Measurements from ENCODE around the gene ROMO1. TPM values are rescaled to one million over a fixed set of nuclear protein-coding genes. Genes with fewer than 3 reads are reported as not detected.
"Not testable (repeated sequence)": the region's sequence is repeated elsewhere in the genome, so short reads cannot be mapped to it uniquely, and the experiment has no call there.

The ROMO1 gene
- total RNA-seq, 1 donor: 146 TPM

DNA sequence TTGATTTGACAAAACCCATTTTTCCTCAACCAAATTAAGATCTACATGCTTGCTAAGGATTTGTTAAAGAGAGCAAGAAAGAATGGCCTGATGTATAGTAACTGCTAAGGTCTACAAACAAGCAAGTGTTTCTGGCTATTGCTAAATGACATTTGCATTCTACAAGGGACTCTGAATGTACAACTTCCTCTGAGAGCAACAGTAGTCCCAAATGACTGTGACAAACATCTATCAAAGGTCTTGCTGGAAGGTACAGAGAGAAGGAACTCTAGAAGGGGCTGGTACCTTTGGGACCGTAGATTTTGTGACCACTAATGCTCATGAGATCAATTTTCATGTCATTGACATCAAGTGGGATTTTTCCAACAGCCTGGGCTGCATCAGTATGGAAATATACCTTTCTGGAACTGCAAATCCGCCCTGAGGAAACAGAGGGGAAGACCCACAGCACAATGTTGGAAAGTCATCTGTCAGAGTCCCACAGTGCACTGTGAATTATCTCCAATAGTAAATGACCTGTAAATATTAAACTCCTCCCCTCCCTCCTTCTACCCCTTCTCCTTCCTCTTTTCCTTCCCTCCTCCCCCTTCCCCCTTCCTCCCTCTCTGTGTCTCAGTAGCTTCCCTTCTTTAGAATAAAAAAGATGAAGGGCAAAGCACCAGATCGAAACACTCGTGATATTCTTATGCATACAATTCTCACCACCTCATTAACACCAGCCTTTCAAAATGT, 18.6 kb upstream of the ROMO1 start:
- peak in 2 of 3 donors; percentile 43 to 66 for DNase-seq (ENCODE audit: low read depth in 2 of 3, low spot score in 2 of 3)

DNA sequence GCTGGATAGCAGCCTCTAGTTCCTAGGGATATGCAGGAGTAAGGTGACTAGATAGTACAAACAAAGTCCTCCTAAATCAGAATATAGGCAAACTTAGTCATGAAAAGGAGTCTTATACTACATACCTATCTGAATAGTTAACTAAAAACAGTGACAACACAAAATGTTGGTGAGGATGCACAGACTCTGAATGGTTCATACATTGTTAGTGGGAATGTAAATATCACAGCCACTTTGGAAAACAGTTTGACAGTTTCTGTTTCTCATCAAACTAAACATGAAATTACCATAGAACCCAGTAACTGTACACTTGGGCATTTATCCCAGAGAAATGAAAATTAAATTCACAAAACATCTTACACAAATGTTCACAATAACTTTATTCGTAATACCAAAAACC, 17.2 kb upstream of the ROMO1 start:
- no peak for DNase-seq (ENCODE audit: low read depth in 2 of 3, low spot score in 2 of 3)

DNA sequence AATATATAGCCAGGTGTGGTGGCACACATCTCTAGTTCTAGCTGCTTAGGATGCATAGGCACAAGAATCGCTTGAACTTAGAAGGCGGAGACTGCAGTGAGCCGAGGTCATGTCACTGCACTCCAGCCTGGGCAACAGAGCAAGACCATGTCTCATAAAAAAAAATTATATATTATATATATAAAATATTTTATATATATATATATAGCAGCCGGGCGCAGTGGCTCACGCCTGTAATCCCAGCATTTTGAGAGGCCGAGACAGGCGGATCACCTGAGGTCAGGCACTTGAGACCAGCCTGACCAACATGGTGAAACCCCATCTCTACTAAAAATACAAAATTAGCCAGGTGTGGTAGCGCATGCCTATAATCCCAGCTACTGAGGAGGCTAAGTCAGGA, 13.8 kb upstream of the ROMO1 start:
- not testable (repeated sequence) for DNase-seq (ENCODE audit: low read depth in 2 of 3, low spot score in 2 of 3)

DNA sequence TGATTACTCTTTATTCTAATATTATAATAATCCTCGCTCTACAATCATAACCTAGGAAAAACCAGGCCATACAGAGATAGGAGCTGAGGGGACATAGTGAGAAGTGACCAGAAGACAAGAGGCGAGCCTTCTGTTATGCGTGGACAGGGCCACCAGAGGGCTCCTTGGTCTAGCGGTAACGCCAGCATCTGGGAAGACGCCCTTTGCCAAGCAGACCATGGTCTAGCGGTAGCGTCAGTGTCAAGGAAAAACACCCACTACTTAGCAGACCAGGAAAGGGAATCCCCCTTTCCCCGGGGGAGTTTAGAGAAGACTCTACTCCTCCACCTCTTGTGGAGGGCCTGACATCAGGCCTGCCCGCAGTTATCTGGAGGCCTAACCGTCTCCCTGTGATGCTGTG, 12.3 kb upstream of the ROMO1 start:
- DNase-seq (ENCODE audit: low read depth in 2 of 3, low spot score in 2 of 3): not testable (repeated sequence)

DNA sequence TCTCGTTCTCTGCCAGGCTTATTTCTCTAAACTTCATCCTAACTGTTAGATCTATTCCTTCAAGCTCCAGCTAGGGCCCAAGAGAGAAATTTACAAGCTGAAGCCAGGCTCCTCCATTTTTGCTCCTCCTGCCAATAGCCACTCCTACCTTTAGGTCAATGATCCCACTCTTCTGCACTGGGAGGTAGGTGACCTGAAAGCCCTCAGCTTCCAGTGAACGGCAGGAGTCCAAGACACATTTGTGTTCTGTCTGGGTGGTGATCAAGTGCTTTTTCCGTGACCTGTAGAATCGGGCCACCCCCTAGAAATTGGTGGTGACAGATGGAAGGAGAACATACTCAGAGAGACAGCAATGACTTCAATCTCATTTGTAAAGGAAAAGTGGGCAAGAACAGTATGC, 8.9 kb upstream of the ROMO1 start:
- no peak for DNase-seq (ENCODE audit: low read depth in 2 of 3, low spot score in 2 of 3)

DNA sequence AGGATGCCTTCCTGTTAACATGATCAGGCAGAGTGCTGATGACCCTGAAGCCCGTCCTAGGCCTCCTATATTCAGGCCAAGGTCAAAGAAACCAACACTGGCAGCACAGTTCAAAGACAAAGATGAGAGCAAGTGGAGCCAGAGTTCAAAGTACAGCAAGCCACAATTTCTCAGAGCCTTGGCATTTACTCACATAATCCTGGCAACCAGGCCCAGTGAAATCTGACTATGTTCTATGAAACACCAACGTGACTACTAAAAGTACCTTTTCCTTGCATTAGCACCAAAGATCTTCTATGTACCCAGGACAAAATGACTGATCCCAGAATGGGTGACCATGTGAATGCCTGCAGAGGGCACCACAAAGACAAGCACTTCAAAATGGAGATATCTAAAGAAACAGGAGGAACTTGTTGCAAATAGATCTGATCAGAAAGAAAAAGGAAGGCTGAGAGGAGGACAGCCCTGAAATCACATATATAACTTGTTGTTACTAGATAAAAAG, 3.9 kb upstream of the ROMO1 start:
- DNase-seq (ENCODE audit: low read depth in 2 of 3, low spot score in 2 of 3): no peak

DNA sequence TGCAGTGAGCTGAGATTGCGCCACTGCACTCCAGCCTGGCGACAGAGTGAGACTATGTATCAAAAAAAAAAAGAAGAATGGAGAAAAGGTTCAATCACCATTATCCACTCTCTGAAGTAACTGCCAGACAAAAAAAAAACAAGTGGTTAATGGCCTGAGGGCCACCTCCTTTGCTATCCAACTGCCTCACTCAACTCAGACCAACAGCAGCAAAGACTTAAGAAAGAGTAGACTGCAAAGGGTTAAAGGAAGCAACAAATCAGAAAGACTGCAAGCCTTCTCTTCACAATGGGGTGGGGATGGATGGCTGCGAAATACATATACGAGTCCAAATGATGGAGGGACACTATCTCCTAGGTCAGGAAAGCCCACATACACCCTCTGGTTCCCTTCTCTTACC, 3.2 kb upstream of the ROMO1 start:
- DNase-seq (ENCODE audit: low read depth in 2 of 3, low spot score in 2 of 3): no peak

DNA sequence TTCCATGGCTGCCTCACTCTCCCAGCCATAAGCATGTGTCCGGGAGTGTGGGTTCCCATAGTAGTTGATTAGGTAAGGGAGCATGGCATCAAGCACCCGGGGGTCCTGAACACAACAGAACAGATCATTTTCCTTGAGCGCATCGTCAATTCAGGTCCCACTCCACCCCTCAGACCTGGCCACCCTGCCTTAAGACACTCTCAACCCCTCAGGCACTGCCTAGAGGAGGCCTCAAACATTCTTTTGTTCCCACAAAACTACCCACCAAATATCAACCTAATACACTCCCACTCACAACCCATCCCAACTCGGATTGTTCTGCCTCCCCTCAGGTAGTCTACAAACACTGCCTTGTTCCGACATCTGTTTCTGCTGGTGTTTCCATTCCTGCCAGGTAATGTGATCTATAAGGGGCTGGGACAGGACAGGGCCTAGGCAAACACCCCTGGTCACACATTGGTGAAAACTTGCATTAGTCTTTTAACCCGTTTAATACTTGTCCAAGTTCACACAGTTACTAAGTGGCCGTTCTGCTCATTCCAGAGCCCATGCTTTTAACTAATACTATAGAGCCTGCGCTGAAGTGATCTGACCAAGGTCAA, 1.4 kb upstream of the ROMO1 start:
- DNase-seq (ENCODE audit: low read depth in 2 of 3, low spot score in 2 of 3): no peak

DNA sequence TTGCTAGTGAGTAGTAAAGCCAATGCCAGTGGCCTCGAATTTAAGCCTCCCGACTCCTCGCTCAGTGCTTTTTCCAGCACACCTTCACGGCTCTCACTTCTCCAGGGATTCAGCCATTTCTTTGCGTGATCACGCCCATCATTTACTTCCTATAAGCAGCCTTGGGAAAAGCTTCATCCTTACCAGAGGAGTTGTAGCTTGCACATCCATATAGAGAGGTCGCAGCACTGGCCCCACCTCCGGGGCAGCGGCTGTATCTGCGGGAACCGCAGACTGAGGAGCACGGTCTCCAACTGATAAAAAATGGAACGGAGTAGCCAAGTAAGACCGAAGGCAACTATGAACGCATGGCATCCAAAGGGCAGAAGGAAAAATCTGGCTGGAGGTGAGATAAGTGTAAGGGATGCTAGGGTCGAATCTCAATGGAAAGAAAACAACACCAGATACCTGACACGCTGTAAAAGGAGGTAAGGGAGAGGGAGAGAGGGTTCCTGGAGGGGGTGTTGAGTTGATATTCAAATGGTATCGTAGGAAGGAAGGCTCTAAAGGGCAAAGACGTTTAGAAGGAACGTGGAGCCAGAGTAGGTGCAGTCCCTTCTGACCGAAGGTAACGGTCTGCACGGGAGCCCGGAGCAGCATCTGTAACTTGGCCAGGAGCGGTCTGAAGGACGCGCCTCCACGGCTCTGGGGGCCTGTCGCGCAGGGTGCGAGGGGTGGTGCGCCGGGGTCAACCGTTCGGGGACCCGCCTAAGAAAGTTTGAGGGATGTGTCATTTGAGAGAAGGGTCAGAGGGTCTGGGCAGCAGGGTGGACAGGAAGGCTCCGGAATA, 693 bp upstream of the ROMO1 start:
- DNase-seq (ENCODE audit: low read depth in 2 of 3, low spot score in 2 of 3): peak in 2 of 3 donors; percentile 21 to 26

DNA sequence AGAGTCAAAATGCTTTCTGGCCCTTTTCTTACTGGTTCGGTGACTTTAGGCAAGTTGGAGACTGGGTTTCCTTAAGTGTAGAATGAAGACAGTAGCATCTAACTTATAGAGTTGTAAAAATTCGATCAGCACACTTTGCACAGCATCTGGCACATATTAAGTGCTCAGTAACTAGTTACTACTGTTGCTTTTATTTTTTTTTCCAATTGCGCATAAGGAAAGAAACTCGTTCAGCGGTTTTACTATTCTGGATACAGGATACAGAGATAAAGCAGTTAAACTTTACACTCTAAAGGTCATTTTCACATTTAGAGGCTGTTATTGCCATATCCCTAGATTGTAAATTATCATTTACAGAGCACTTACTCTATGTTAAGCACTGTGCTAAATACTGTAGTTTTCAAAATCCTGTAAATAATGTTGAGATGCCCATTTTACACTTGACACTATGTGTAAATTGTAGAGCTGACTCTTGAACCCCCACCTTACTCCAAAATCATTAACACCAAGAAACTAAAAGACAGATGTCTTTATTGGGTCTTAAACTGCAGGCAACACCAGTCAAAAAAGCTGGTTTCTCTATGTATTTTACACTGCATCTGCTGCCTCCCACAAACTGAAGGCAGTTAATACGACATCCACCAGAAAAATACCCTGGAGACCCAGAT, 886 bp downstream of the ROMO1 start:
- no peak for DNase-seq (ENCODE audit: low read depth in 2 of 3, low spot score in 2 of 3)

DNA sequence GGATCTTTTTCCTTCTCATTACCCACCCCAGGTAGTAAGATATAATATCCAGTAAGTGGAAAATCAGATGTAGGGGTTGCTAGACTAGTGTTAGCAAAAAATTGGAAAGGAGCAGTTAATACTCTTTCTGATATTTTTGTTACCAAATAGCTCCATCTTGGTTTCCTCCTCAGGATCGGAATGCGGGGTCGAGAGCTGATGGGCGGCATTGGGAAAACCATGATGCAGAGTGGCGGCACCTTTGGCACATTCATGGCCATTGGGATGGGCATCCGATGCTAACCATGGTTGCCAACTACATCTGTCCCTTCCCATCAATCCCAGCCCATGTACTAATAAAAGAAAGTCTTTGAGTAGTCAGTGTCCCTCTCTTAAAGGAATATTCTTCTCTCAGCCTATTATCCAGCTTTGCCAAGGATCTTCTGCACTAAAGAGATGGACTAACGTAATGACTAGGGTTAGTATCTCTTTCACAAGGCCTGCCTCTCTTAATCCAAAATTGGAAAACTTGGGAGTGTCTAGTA, 1.5 kb downstream of the ROMO1 start:
- DNase-seq (ENCODE audit: low read depth in 2 of 3, low spot score in 2 of 3): no peak

DNA sequence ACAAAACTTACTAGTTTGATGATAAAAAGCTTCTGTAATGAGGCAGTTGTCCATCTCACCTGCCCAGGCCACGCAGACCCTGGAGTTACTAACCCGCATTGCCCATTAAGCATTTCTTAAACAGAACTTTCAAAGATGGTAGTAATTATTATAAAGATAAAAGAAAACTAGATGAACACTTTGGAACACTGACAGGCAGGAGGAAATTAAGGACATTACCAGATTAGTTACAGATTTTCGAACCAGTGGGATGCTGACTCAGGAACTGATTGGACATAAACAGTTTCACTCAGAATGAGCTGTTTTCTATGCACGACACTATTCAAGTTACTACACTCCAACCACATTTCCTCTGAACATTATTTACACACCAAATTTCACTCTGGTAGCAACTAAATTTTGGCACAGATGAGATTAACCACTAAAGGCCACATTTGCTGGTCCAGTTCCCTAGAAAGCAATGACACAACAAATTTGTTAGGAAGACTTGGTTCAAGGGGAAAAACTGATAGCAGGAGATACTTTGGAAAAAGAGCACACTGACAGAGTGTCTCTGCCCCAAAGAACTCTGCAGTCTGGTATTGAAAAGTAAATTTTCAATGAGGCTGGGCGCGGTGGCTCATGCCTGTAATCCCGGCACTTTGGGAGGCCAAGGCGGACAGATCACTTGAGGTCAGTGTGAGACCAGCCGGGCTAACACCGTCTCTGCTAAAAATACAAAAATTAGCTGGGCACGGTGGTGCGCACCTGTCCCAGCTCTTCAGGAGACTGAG, 3.0 kb downstream of the ROMO1 start:
- no peak for DNase-seq (ENCODE audit: low read depth in 2 of 3, low spot score in 2 of 3)

DNA sequence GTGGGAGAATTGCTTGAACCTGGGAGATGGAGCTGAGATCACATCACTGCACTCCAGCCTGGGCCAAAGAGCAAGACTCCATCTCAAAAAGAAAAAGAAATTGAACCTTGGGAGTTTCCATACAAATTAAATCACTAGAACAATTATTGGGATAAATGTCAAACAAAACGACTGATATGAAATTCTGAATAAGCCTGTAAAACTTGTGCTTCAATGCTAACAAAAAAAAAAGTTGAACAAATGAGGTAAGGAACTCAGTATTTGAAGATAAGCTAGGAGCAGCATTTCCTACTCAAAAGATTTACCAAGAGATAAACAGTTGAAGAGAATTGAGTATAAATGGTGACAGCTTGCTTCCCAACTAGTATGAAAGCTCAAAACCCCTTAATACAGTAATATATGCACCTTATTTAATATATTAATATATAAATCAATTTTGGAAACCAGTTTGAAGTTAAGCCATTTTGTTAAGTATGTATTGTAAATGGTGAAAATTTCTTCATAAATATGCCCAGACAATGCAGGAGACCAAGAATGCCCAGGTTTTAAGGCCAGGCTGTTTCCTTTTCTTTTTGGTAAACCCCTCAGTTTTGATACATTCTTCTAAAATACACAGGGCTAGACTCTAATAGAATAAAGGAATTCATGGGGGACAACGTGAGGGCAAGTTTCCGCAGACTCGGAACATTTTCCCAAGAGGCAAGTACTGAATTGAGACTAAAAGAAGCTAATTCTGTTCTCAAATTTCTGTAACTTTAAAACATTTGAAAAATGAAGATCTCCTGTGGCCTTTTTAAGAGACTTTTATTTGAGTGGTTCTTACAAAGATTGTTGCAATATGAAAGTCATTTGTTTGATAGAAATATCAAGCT, 3.9 kb downstream of the ROMO1 start:
- no peak for DNase-seq (ENCODE audit: low read depth in 2 of 3, low spot score in 2 of 3)

DNA sequence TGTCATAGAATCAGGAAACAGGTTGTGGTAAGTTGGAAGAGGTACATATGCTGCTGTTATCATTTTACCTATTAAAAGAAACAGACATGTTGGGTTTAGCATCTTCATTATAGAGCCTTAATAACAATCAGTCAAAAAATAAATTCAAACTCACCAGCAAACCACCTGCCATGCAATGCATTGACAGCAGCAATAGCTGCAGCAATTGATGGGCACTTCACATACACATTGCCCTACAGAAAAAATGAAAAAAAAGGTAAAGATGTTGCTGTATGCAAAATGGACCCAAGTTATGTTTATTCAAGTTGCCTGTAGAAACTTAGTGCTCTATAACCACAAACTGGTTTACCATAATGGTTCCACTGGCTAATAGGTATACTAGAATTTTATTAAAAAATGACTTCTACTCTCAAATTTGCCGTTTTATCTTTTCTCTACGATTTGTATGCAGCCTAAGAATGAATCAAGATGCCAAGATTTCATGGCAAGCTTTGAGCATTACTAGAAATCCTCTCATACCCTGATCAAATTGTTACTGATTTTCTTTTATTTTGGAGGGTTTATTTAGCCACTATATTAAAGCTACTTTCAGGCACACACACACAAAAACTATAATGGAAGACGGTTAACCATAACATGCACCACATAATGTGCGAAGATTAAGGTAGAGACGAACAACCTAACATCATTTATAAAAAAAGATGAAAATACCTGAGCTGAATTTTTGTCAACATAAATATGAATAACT, 5.5 kb downstream of the ROMO1 start:
- no peak for DNase-seq (ENCODE audit: low read depth in 2 of 3, low spot score in 2 of 3)

DNA sequence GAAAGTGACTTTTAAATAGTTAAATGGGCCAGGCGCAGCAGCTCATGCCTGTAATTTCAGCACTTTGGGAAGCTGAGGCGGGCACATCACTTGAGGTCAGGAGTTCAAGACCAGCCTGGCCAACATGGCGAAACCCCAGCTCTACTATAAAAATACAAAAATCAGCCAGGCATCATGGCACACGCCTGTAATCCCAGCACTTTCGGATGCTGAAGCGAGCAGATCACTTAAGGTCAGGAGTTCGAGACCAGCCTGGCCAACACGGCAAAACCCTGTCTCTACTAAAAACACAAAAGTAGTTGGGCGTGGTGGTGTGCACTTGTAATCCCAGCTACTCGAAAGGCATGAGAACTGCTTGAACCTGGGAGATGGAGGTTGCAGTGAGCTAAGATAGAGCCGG, 6.7 kb downstream of the ROMO1 start:
- not testable (repeated sequence) for DNase-seq (ENCODE audit: low read depth in 2 of 3, low spot score in 2 of 3)

DNA sequence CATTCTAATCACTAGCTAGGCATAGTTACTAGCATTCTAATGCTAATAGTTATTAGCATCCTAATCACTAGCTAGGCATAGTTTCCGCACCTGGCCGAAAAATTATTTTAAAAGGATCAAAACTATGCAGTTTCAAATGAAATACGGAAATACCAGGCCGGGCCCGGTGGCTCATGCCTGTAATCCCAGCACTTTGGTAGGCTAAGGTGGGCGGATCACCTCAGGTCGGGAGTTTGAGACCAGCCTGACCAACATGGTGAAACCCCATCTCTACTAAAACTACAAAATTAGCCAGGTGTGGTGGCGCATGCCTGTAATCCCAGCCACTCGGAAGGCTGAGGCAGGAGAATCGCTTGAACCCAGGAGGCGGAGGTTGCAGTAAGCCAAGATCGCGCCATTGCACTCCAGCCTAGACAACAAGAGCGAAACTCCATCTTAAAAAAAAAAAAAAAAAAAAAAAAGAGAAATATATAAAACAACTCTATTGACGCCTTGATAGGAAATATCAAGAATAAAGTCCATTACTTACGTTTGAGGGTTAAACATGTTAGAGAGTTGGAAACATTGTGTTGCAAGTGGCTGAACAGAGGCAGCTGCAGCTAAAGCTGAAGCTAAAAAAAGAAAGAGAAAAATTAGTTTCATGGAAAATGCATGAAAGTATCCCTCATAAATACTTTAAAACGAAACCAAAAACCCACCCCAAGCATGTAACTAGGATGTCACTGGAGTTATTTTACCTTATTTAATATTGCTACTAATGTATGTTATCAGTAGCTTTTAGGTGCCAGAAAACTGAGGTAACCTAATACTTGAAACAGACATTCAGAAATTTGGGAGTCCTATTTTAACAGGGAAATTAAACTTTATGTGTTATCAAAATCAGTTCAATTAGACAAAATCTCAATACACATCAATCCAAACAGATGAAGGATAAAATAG, 7.7 kb downstream of the ROMO1 start:
- DNase-seq (ENCODE audit: low read depth in 2 of 3, low spot score in 2 of 3): not testable (repeated sequence)

DNA sequence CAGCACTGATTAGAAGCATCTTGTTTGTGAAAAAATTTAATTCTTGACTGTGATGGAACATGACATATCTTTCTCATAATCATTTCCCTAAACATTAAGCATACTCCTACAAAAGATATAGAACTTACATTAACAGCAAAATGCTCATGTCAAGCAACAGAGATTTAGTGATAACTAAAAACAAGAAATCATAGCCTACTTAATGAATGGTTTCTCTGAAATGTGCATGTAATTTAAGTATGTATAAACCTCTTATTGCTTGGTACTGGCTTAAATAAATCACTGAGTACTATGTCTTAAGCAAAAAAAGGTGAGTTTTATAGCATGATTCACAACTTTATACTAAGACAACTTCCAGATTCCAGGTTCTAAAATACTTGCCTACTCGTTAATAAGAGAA, 9.3 kb downstream of the ROMO1 start:
- no peak for DNase-seq (ENCODE audit: low read depth in 2 of 3, low spot score in 2 of 3)
